ENCODE results near the gene IQGAP1. TPM values are rescaled to one million over a fixed set of nuclear protein-coding genes. Genes with fewer than 3 reads are reported as not detected.

IQGAP1 gene
- polyA plus RNA-seq, 3 donors = 140 to 276 (median 207) TPM

DNA sequence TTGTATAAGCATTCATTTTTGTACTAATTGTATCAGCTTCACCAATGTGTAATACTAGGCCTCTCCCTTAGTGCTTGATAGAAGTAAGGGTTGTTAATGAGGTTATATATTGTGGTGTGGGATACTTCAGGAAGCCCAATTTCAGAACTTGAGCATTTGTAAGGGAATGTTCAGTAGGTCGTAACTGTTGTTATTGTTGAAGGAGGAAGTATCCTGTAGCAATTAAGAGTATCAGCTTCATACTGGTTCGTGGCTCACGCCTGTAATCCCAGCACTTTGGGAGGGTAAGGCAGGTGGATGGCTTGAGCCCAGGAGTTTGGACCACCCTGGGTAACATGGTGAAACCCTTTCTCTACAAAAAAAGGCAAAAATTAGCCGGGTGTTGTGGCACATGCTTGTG, 30.6 kb downstream of the IQGAP1 start:
- DNase-seq = peak in 1 of 3 donors; percentile 11
- Histone ChIP-seq H3K9ac (ENCODE audit: insufficient read depth, low read length, poor library complexity, severe bottlenecking) (no peak overlapping the region), H3K4me3 (replicated peaks in 1 of 3; ENCODE audit: low read depth in 2 of 3, low read length in 3 of 3) (peak overlapping the region in 1 of 3 experiments; percentile 0), H3K27me3 (ENCODE audit: control insufficient read depth in 2 of 2, insufficient read depth in 2 of 2, low read length in 2 of 2) (no peaks in the 10 kb centered on the region), H3K27ac (ENCODE audit: low read depth in 1 of 2, low read length in 2 of 2) (peak overlapping the region; percentile 54 to 77), H3K9me3 (replicated peaks in 1 of 2; ENCODE audit: control insufficient read depth in 1 of 2, insufficient read depth in 1 of 2, low read length in 2 of 2) (no peaks in the 10 kb centered on the region), H4K20me1 (ENCODE audit: insufficient read depth, low read length) (peaks cover 91% of the 10 kb centered on the region), H3K79me2 (ENCODE audit: insufficient read depth, low read length) (peaks cover 100% of the 10 kb centered on the region), H2AFZ (ENCODE audit: insufficient read depth, low read depth, low read length, poor library complexity, severe bottlenecking) (no peak overlapping the region), H3K36me3 (replicated peaks in 1 of 2; ENCODE audit: control insufficient read depth in 1 of 2, insufficient read depth in 2 of 2, low read length in 2 of 2) (no peaks in the 10 kb centered on the region), H3K4me1 (ENCODE audit: control insufficient read depth in 1 of 2, insufficient read depth in 2 of 2, low read length in 2 of 2) (peaks cover 41 to 55% of the 10 kb centered on the region in 2 donors), H3K4me2 (replicated peaks; ENCODE audit: extremely low read depth, low read length, poor library complexity, severe bottlenecking) (peak overlapping the region; percentile 13)
- H3K27ac Mint-ChIP-seq = peak overlapping the region; percentile 58 to 94 (median 86)
- H3K4me1 Mint-ChIP-seq = peaks cover 67% of the 10 kb centered on the region
- peaks cover 17 to 22% of the 10 kb centered on the region in 2 donors for H3K36me3 Mint-ChIP-seq
- TF ChIP-seq, protein P1, sequence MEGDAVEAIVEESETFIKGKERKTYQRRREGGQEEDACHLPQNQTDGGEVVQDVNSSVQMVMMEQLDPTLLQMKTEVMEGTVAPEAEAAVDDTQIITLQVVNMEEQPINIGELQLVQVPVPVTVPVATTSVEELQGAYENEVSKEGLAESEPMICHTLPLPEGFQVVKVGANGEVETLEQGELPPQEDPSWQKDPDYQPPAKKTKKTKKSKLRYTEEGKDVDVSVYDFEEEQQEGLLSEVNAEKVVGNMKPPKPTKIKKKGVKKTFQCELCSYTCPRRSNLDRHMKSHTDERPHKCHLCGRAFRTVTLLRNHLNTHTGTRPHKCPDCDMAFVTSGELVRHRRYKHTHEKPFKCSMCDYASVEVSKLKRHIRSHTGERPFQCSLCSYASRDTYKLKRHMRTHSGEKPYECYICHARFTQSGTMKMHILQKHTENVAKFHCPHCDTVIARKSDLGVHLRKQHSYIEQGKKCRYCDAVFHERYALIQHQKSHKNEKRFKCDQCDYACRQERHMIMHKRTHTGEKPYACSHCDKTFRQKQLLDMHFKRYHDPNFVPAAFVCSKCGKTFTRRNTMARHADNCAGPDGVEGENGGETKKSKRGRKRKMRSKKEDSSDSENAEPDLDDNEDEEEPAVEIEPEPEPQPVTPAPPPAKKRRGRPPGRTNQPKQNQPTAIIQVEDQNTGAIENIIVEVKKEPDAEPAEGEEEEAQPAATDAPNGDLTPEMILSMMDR (IDR thresholded peaks at IDR 0.05) = no peak
- H3K9me3 Mint-ChIP-seq = peaks cover 0 to 4% (median 0%) of the 10 kb centered on the region in 7 donors
- intact Hi-C loops (cut with micrococcal nuclease) = loop anchor here in 1 of 2 donors (10.0 kb wide), 1 partner anchor 54 kb away; no protein-coding TSS in a partner anchor
- no peak overlapping the region for H3K4me3 Mint-ChIP-seq
- peaks cover 0 to 2% (median 1%) of the 10 kb centered on the region in 3 donors for H3K27me3 Mint-ChIP-seq (ENCODE audit: low read depth in 3 of 3)
- WGBS (ENCODE audit: insufficient coverage) = 47% methylated on average over 3 of the region's 4 CpGs

DNA sequence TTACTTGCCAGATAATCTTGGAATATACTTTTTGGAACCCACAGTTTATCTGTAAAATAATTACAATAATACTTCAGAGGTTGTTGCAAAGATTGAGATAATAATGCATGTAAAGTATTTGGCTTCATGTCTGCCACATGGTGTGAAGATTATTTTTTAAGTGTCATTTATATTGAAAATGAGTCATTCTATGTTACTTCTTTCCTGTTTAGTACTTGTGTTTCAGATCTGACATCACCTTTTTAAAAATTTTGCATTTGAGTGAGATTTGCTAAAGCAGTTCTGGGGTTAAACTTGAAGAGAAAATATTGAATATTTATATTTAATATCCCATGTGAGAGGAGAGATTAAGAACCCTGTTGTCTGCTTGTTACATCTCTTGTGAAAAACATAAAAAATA, 31.2 kb downstream of the IQGAP1 start:
- H3K36me3 ChIP-seq (replicated peaks in 1 of 2; ENCODE audit: control insufficient read depth in 1 of 2, insufficient read depth in 2 of 2, low read length in 2 of 2) = no peaks in the 10 kb centered on the region
- peaks cover 0 to 2% (median 1%) of the 10 kb centered on the region in 3 donors for H3K27me3 Mint-ChIP-seq (ENCODE audit: low read depth in 3 of 3)
- TF ChIP-seq, protein P1 (IDR thresholded peaks at IDR 0.05) = no peak
- peaks cover 0 to 4% (median 0%) of the 10 kb centered on the region in 7 donors for H3K9me3 Mint-ChIP-seq
- peaks cover 17 to 22% of the 10 kb centered on the region in 2 donors for H3K36me3 Mint-ChIP-seq
- H4K20me1 ChIP-seq (ENCODE audit: insufficient read depth, low read length) = peaks cover 91% of the 10 kb centered on the region
- no peak overlapping the region for H3K4me2 ChIP-seq (replicated peaks; ENCODE audit: extremely low read depth, low read length, poor library complexity, severe bottlenecking)
- peak overlapping the region in 5 of 7 donors; percentile 58 to 91 (median 86) for H3K27ac Mint-ChIP-seq
- H3K4me1 ChIP-seq (ENCODE audit: control insufficient read depth in 1 of 2, insufficient read depth in 2 of 2, low read length in 2 of 2) = peaks cover 36 to 49% of the 10 kb centered on the region in 2 donors
- peaks cover 100% of the 10 kb centered on the region for H3K79me2 ChIP-seq (ENCODE audit: insufficient read depth, low read length)
- H3K4me3 Mint-ChIP-seq = no peak overlapping the region
- intact Hi-C loops (cut with micrococcal nuclease) = loop anchor here in 1 of 2 donors (10.0 kb wide), 1 partner anchor 54 kb away; no protein-coding TSS in a partner anchor
- peak in 1 of 3 donors; percentile 10 for DNase-seq
- no peaks in the 10 kb centered on the region for H3K27me3 ChIP-seq (ENCODE audit: control insufficient read depth in 2 of 2, insufficient read depth in 2 of 2, low read length in 2 of 2)
- H3K9ac ChIP-seq (ENCODE audit: insufficient read depth, low read length, poor library complexity, severe bottlenecking) = no peak overlapping the region
- no peak overlapping the region for H2AFZ ChIP-seq (ENCODE audit: insufficient read depth, low read depth, low read length, poor library complexity, severe bottlenecking)
- H3K4me3 ChIP-seq (replicated peaks in 1 of 3; ENCODE audit: low read depth in 2 of 3, low read length in 3 of 3) = peak overlapping the region in 1 of 3 experiments; percentile 0
- H3K4me1 Mint-ChIP-seq = peaks cover 62% of the 10 kb centered on the region
- no peaks in the 10 kb centered on the region for H3K9me3 ChIP-seq (replicated peaks in 1 of 2; ENCODE audit: control insufficient read depth in 1 of 2, insufficient read depth in 1 of 2, low read length in 2 of 2)
- H3K27ac ChIP-seq (ENCODE audit: low read depth in 1 of 2, low read length in 2 of 2) = peak overlapping the region in 1 of 2 donors; percentile 77
